BLaER1 (cell line): ENCODE measurements around the gene TCN2.

Source experiments
- H3K27ac ChIP-seq: shearing (Covaris generic); formaldehyde crosslinking; 2 replicates; pipeline ENCODE4 v1.8.1; 2022
- H3K27me3 ChIP-seq: shearing (Covaris generic); formaldehyde crosslinking; 2 replicates; pipeline ENCODE4 v1.8.1; 2022
- H3K36me3 ChIP-seq: shearing (Covaris generic); formaldehyde crosslinking; 2 replicates; pipeline ENCODE4 v1.8.1; 2022
- H3K4me1 ChIP-seq: shearing (Covaris generic); formaldehyde crosslinking; 2 replicates; pipeline ENCODE4 v1.8.1; 2022
- H3K4me2 ChIP-seq: shearing (Covaris generic); formaldehyde crosslinking; 2 replicates; pipeline ENCODE4 v1.8.1; 2022
- H3K4me3 ChIP-seq: shearing (Covaris generic); formaldehyde crosslinking; 2 replicates; pipeline ENCODE4 v1.8.1; 2022
- H3K9ac ChIP-seq: shearing (Covaris generic); formaldehyde crosslinking; 2 replicates; pipeline ENCODE4 v1.8.1; 2022
- H3K9me3 ChIP-seq: shearing (Covaris generic); formaldehyde crosslinking; 2 replicates; pipeline ENCODE4 v1.8.1; 2022
- H4K20me1 ChIP-seq: shearing (Covaris generic); formaldehyde crosslinking; 2 replicates; pipeline ENCODE4 v1.8.1; 2022
- Cebpa-rat ChIP-seq: shearing (Covaris generic); IDR thresholded peaks from 2 replicates; pipeline ENCODE4 v1.8.1; 2022

Gene TCN2

GRCh38 chr22:30655532-30655931 lies 48.6 kb downstream of the TCN2 start:
- no peak overlapping the region for H3K4me2 ChIP-seq
- H3K27me3 ChIP-seq: no peaks in the 10 kb centered on the region
- H3K9ac ChIP-seq: no peak overlapping the region
- H4K20me1 ChIP-seq: no peaks in the 10 kb centered on the region
- H3K27ac ChIP-seq: no peak overlapping the region
- H3K4me1 ChIP-seq: no peaks in the 10 kb centered on the region
- H3K9me3 ChIP-seq: no peaks in the 10 kb centered on the region
- H3K4me3 ChIP-seq: no peak overlapping the region
- no peaks in the 10 kb centered on the region for H3K36me3 ChIP-seq
- no peak for TF ChIP-seq Cebpa-rat

GRCh38 chr22:30662040-30662439 lies 55.1 kb downstream of the TCN2 start:
- no peaks in the 10 kb centered on the region for H4K20me1 ChIP-seq
- H3K27me3 ChIP-seq: no peaks in the 10 kb centered on the region
- no peak overlapping the region for H3K9ac ChIP-seq
- peaks cover 8% of the 10 kb centered on the region for H3K4me1 ChIP-seq
- no peak for TF ChIP-seq Cebpa-rat
- no peak overlapping the region for H3K27ac ChIP-seq
- H3K4me2 ChIP-seq: no peak overlapping the region
- no peak overlapping the region for H3K4me3 ChIP-seq
- H3K36me3 ChIP-seq: peaks cover 21% of the 10 kb centered on the region
- no peaks in the 10 kb centered on the region for H3K9me3 ChIP-seq

- TF ChIP-seq Cebpa-rat: no peak
- H3K9ac ChIP-seq: no peak overlapping the region
- no peak overlapping the region for H3K27ac ChIP-seq
- no peak overlapping the region for H3K4me3 ChIP-seq
- peaks cover 21% of the 10 kb centered on the region for H3K36me3 ChIP-seq
- no peaks in the 10 kb centered on the region for H3K9me3 ChIP-seq
- no peaks in the 10 kb centered on the region for H3K27me3 ChIP-seq
- no peaks in the 10 kb centered on the region for H4K20me1 ChIP-seq
- no peak overlapping the region for H3K4me2 ChIP-seq
- peaks cover 16% of the 10 kb centered on the region for H3K4me1 ChIP-seq
Measured at GRCh38 chr22:30664798-30665197, 57.8 kb downstream of the TCN2 start.

- no peaks in the 10 kb centered on the region for H3K27me3 ChIP-seq
- H3K9me3 ChIP-seq: no peaks in the 10 kb centered on the region
- H4K20me1 ChIP-seq: no peaks in the 10 kb centered on the region
- peaks cover 21% of the 10 kb centered on the region for H3K36me3 ChIP-seq
- no peak overlapping the region for H3K4me2 ChIP-seq
- no peak overlapping the region for H3K27ac ChIP-seq
- peaks cover 16% of the 10 kb centered on the region for H3K4me1 ChIP-seq
- H3K9ac ChIP-seq: no peak overlapping the region
- no peak for TF ChIP-seq Cebpa-rat
- no peak overlapping the region for H3K4me3 ChIP-seq
Measured at GRCh38 chr22:30665266-30665665, 58.3 kb downstream of the TCN2 start.

- Histone ChIP-seq H3K9ac (no peak overlapping the region), H3K4me2 (no peak overlapping the region), H3K4me3 (no peak overlapping the region), H3K27me3 (no peaks in the 10 kb centered on the region), H3K9me3 (no peaks in the 10 kb centered on the region), H3K36me3 (peaks cover 21% of the 10 kb centered on the region), H4K20me1 (no peaks in the 10 kb centered on the region), H3K27ac (no peak overlapping the region), H3K4me1 (peaks cover 16% of the 10 kb centered on the region)
- no peak for TF ChIP-seq Cebpa-rat
Measured at GRCh38 chr22:30665786-30666185, 58.8 kb downstream of the TCN2 start.

GRCh38 chr22:30667107-30667493 lies 60.1 kb downstream of the TCN2 start:
- Histone ChIP-seq H3K9me3 (no peaks in the 10 kb centered on the region), H3K4me1 (peaks cover 16% of the 10 kb centered on the region), H3K36me3 (peaks cover 19% of the 10 kb centered on the region), H3K4me2 (peak overlapping the region; percentile 99), H4K20me1 (no peaks in the 10 kb centered on the region), H3K27ac (no peak overlapping the region), H3K4me3 (peak overlapping the region; percentile 84), H3K9ac (peak overlapping the region; percentile 73), H3K27me3 (no peaks in the 10 kb centered on the region)
- TF ChIP-seq Cebpa-rat: no peak

GRCh38 chr22:30667494-30668385 lies 60.8 kb downstream of the TCN2 start, which contains the start of gene DUSP18:
Gene DUSP18 (minus strand): TSS chr22:30667875. CDS start chr22:30664003, 3,872 bp downstream.
- no peaks in the 10 kb centered on the region for H3K27me3 ChIP-seq
- no peaks in the 10 kb centered on the region for H3K9me3 ChIP-seq
- H3K4me3 ChIP-seq: peak within 1 kb of the TSS; percentile 84
- H3K4me2 ChIP-seq: peak within 1 kb of the TSS; percentile 99
- peaks cover 16% of the 10 kb centered on the region for H3K4me1 ChIP-seq
- no peak within 1 kb of the TSS for H3K27ac ChIP-seq
- H3K9ac ChIP-seq: peak within 1 kb of the TSS; percentile 73
- no peaks in the 10 kb centered on the region for H4K20me1 ChIP-seq
- peaks cover 13% of the 10 kb centered on the region for H3K36me3 ChIP-seq
- TF ChIP-seq Cebpa-rat: no peak

- TF ChIP-seq Cebpa-rat: no peak
- H3K36me3 ChIP-seq: peaks cover 7% of the 10 kb centered on the region
- peaks cover 16% of the 10 kb centered on the region for H3K4me1 ChIP-seq
- no peaks in the 10 kb centered on the region for H4K20me1 ChIP-seq
- H3K9ac ChIP-seq: no peak overlapping the region; the same call in 1 of the 2 replicates
- no peaks in the 10 kb centered on the region for H3K9me3 ChIP-seq
- no peaks in the 10 kb centered on the region for H3K27me3 ChIP-seq
- peak overlapping the region; percentile 99 for H3K4me2 ChIP-seq
- no peak overlapping the region for H3K27ac ChIP-seq
- H3K4me3 ChIP-seq: peak overlapping the region; percentile 84
Measured at GRCh38 chr22:30668386-30668710, 61.4 kb downstream of the TCN2 start.

GRCh38 chr22:30671071-30671470 lies 64.1 kb downstream of the TCN2 start:
- TF ChIP-seq Cebpa-rat: no peak
- no peaks in the 10 kb centered on the region for H3K36me3 ChIP-seq
- no peaks in the 10 kb centered on the region for H4K20me1 ChIP-seq
- no peak overlapping the region for H3K27ac ChIP-seq
- no peak overlapping the region for H3K4me2 ChIP-seq
- H3K9me3 ChIP-seq: no peaks in the 10 kb centered on the region
- no peak overlapping the region for H3K4me3 ChIP-seq
- no peaks in the 10 kb centered on the region for H3K27me3 ChIP-seq
- peaks cover 16% of the 10 kb centered on the region for H3K4me1 ChIP-seq
- no peak overlapping the region for H3K9ac ChIP-seq

GRCh38 chr22:30673136-30673535 lies 66.2 kb downstream of the TCN2 start:
- no peak for TF ChIP-seq Cebpa-rat

More at GRCh38 chr22:30673136-30673535, 66.2 kb downstream of the TCN2 start:
- Histone ChIP-seq H3K4me3 (no peak overlapping the region), H3K27ac (no peak overlapping the region), H3K27me3 (no peaks in the 10 kb centered on the region), H3K36me3 (no peaks in the 10 kb centered on the region), H3K9me3 (no peaks in the 10 kb centered on the region), H4K20me1 (no peaks in the 10 kb centered on the region), H3K4me1 (peaks cover 5% of the 10 kb centered on the region), H3K9ac (no peak overlapping the region), H3K4me2 (no peak overlapping the region)
